Measurements from ENCODE around the gene CD2. TPM values are rescaled to one million over a fixed set of nuclear protein-coding genes. Genes with fewer than 3 reads are reported as not detected.

The CD2 gene
- total and polyA plus RNA-seq, 8 donors, result 0.20 to 12.4 (median 0.60) TPM

DNA sequence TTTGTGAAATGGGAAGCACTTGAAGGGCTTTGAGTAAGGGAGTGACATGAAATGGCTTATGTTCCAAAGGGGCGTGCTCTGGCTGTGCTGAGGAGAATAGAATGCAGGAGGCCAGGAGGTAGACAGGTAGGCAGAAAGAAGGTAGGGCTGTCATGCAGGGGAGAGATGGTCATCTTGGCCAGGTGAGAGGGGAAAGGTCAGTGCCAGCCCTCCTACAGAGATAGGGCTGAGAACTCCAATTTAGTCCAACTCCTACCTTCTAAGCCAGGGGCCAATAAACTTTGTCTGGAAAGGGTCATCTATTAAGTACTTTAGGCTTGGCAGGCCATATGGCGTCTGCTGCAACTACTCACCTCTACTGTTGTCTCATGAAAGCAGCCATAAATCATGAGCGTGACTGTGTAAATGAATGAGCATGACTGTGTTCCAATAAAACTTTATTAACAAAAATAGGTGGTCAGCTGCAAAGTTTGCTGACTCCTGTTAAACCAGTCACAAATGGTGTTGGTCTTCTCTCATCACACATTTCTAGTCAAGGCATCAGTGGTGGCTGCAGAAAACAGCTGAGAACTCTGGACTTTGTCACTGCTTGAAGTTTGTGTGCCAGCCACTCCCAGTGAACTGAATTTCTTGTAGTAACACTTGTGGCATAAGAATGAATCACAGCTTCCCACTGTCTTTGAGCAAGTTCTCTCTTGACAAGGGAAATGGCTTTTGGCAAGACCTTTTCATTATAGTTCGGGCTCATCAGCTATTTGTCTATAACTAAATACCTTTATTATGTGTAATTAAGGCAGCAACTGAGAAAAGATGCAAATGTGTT lies 32.0 kb upstream of the CD2 start:
- Histone ChIP-seq H3K36me3 (no peaks in the 10 kb centered on the region), H3K9me3 (no peaks in the 10 kb centered on the region), H3K4me3 (no peak overlapping the region), H3K27ac (no peak overlapping the region), H3K27me3 (no peaks in the 10 kb centered on the region), H3K4me1 (no peaks in the 10 kb centered on the region)
- intact Hi-C loops (cut with DNase I), result no loop called here
- peak; percentile 35 for ATAC-seq
- DNase-seq, result no peak
- TF ChIP-seq, protein P1, sequence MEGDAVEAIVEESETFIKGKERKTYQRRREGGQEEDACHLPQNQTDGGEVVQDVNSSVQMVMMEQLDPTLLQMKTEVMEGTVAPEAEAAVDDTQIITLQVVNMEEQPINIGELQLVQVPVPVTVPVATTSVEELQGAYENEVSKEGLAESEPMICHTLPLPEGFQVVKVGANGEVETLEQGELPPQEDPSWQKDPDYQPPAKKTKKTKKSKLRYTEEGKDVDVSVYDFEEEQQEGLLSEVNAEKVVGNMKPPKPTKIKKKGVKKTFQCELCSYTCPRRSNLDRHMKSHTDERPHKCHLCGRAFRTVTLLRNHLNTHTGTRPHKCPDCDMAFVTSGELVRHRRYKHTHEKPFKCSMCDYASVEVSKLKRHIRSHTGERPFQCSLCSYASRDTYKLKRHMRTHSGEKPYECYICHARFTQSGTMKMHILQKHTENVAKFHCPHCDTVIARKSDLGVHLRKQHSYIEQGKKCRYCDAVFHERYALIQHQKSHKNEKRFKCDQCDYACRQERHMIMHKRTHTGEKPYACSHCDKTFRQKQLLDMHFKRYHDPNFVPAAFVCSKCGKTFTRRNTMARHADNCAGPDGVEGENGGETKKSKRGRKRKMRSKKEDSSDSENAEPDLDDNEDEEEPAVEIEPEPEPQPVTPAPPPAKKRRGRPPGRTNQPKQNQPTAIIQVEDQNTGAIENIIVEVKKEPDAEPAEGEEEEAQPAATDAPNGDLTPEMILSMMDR (IDR thresholded peaks at IDR 0.05), result no peak

DNA sequence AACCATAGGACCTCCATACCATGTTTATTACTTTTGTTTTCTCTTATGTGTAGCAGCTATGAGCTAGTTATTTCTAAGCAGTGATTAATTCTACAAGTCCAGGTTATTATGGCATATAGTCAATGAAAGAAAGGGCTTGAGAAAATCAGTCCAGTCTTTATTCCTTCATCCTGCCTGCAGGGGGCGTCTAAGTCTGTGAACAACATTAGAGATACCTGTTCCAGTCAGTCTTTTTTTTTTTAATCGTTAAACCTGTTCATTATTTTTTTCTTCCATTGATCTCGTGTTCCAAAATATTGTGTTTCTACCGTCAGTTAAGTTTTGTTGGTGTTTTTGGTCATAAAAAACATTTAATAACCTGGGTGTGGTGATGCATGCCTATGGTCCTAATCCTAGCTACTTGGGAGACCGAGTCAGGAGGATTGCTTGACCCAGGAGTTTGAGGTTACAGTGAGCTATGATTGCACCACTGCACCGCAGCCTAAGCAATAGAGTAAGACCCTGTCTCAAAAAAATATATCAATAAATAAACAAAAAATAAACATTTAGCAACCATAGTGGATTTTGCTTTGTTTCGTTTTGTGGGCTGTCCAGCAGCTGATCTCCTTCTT lies 29.4 kb upstream of the CD2 start:
- no peaks in the 10 kb centered on the region for H3K36me3 ChIP-seq
- H3K27me3 ChIP-seq, result no peaks in the 10 kb centered on the region
- TF ChIP-seq, protein P1 (IDR thresholded peaks at IDR 0.05), result peak; percentile 69 to 76
- intact Hi-C loops (cut with DNase I), result no loop called here
- no peaks in the 10 kb centered on the region for H3K9me3 ChIP-seq
- H3K27ac ChIP-seq, result no peak overlapping the region
- H3K4me3 ChIP-seq, result no peak overlapping the region
- no peaks in the 10 kb centered on the region for H3K4me1 ChIP-seq
- ATAC-seq, result peak; percentile 68
- peak in 2 of 4 donors; percentile 50 to 57 for DNase-seq

DNA sequence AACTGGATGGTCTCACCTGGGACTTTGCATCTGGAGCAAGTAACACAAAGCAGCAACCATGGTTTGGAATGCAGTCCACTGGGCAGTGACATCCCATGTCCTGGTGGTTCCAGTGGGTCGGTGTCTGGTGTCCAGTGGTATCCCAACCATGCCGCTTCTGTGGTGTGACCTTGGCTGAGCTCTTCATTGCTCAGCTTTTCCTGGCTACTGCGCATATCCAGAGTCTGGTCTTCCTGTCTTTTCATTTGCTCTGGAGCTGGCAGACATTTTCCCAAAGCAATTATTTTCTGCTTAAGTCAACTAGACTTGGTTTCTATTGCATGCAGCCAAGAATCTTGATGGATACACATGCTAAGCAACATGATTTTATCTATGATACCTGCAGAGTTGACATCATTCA lies 28.4 kb upstream of the CD2 start:
- TF ChIP-seq, protein P1 (IDR thresholded peaks at IDR 0.05), result no peak
- no peaks in the 10 kb centered on the region for H3K27me3 ChIP-seq
- H3K4me1 ChIP-seq, result no peaks in the 10 kb centered on the region
- H3K4me3 ChIP-seq, result no peak overlapping the region
- ATAC-seq (no peak), DNase-seq (no peak)
- H3K27ac ChIP-seq, result no peak overlapping the region
- intact Hi-C loops (cut with DNase I), result no loop called here
- no peaks in the 10 kb centered on the region for H3K9me3 ChIP-seq
- no peaks in the 10 kb centered on the region for H3K36me3 ChIP-seq

DNA sequence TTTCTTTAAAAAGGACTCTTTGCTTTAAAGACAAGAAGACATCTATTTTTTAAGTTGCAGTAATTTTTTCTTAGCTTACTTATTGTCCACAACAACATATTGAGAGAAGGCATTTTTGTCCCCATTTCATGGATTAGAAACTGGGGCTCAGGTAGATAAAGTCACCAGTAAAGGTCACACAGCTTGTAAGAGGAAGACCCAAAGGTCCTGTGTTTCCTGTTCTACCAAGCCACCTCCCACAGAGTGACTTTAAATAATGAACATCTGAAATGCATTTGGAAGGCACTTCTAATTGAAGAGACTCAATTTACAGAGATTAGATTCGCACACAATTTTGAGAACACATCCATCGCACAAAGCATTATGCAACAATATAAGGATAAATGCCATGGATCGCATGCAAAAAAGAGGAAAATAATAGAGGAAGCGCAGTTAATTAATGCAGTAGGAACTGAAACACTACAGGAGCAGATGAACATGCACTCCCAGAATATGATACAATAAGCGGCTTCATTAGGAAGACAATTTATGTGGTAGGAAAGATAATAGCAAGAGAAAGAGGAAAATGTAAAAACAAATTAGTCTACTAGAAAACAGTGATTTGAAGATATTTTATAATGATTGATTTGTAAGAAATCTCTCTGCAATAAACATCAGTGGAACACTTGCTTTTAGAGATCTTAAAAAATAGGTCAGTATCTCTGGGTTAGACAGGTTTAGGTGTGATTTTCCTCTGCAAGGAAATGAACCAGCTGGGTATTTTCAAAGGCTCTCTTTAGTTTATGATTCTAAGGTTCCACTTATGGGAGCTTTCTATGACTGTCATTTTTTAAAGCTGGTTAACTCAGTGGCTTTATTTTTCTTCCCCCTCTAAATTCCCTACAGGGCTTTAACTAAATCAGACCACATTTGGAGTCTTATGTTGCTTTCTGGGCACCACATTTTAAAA lies 27.1 kb upstream of the CD2 start:
- ATAC-seq (no peak), DNase-seq (no peak)
- Histone ChIP-seq H3K36me3 (no peaks in the 10 kb centered on the region), H3K4me3 (no peak overlapping the region), H3K4me1 (no peaks in the 10 kb centered on the region), H3K9me3 (no peaks in the 10 kb centered on the region), H3K27ac (no peak overlapping the region), H3K27me3 (no peaks in the 10 kb centered on the region)
- intact Hi-C loops (cut with DNase I), result no loop called here
- TF ChIP-seq, protein P1 (IDR thresholded peaks at IDR 0.05), result no peak

Data from left lung (tissue), 10 donors.